Hematopoietic multipotent progenitor cell treated with erythropoietin and hydrocortisone succinate and interleukin-3 and kit ligand, for 17 days (in vitro differentiated cells): ENCODE measurements around the gene SORCS2.

Experiments used
- DNase-seq: peaks from one replicate; pipeline ENCODE4 v3.0.0-alpha.2; 2015; ENCODE audit warnings: low spot score

Gene SORCS2

GRCh38 chr4:7734651-7735260 lies 542.4 kb downstream of the SORCS2 start:
- no peak for DNase-seq

- DNase-seq: no peak
Measured at GRCh38 chr4:7735395-7735794, 543.1 kb downstream of the SORCS2 start.

GRCh38 chr4:7735961-7736360 lies 543.6 kb downstream of the SORCS2 start:
- DNase-seq: no peak

DNA sequence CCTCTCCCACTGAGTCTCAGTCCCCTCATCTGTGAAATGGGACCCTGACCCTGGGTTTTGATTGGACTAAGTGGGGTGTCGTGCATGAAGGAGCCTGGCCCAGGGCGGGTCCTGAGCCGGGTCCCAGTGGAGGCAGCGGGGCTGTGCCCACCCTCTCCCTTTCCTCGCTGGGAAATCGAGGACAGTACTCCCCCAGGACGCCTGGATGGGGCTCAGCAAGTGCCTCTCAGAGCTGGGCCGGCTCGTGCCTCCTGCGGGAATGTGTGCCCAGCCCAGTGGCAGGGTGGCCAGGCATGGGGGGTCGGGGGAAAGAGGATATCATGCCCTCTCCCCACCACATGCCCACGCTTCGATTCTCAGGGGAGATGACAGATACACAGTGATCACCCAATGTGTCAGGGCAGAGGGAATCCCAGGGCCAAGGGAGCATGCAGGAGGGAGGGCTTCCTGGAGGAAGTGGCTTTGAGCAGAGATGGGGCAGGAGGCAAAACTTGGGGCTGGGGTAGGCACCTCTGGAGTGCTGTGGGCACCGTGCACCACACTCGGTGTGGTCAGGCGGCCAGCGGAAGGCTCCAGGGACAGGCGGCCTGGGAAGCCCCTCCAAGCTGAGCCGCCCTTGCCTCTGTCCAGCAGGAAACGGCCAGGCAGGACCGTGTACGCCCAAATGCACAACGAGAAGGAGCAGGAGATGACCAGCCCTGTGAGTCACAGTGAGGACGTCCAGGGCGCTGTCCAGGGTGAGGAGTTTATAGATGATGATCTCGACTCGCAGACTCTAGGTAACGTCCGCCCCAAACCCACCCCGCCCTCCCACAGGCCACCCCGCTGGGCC lies 544.3 kb downstream of the SORCS2 start:
- no peak for DNase-seq

GRCh38 chr4:7737268-7737645 lies 544.9 kb downstream of the SORCS2 start:
- no peak for DNase-seq

DNA sequence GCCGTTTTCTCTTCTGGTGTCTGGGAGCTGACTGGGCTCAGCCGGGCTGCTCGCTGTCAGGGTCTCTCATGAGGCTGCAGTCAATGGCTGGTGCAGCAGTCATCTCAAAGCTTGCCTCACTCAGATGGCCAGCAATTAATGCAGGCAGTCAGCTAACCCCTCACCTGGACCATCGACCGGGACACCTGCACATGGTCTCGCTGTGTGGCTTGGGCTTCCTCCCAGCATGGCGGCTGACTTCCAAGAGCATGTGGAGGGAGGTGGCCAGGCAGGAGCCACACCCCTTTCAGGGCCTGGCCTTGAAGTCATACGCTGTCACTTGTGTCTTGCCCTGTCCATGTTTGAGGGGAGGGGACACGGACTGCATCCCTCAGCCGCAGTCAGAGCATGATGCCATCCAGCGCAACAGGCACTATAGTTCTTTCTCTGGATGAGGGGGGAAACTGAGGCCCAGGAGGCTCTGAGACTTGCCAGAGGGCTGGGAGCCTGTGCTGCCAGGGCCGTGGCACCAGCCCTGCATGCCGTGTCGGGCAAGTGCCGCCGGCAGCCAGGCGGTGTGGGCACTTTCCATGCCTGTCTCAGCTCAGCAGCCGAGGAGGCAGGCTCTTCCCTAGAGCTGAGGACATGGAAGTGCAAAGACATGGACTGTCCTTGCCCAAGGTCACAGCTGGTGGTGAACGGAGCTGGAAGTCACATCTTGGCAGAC lies 545.6 kb downstream of the SORCS2 start:
- DNase-seq: no peak

GRCh38 chr4:7738458-7739076 lies 546.2 kb downstream of the SORCS2 start:
- no peak for DNase-seq

DNA sequence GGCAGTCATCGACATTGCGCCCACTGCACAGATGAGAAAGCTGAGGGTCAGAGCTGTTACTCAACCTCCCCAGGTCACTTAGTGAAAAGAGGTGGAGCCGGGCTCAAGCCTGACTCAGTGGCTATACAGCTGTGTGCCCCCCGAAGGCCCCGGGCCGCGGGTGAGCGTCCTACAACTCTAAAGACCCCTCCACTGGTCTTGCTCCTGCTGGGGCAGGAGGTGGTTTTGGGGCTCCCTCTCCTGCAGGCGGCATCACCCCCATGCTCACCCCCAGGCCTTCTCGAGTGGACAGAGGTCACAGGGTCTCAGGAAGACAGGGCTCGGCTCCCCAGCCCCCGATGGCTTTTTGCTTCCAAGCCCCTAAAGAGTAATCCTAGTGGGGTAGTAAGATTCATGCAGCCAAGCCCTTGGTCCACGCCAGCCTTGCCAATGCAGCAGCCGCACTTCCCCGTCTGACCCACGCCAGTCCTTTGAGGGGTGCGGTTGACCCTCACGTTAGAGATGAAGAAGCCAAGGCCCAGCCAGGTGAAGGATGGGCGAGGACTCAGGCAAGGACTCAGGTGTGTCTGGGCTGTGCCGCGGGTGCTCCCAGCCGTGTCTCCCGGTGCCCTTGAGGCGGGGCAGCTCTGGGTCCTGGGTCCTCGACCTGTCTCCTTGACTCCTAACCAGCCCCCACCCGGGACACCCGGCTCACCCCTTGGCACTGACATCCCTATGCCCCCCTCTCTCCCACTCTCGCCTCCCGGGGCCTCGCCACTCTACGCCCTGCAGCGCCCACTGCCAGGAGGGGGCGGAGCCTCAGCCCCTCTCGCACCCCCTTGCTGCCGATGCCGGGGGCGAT lies 547.0 kb downstream of the SORCS2 start:
- no peak for DNase-seq

DNA sequence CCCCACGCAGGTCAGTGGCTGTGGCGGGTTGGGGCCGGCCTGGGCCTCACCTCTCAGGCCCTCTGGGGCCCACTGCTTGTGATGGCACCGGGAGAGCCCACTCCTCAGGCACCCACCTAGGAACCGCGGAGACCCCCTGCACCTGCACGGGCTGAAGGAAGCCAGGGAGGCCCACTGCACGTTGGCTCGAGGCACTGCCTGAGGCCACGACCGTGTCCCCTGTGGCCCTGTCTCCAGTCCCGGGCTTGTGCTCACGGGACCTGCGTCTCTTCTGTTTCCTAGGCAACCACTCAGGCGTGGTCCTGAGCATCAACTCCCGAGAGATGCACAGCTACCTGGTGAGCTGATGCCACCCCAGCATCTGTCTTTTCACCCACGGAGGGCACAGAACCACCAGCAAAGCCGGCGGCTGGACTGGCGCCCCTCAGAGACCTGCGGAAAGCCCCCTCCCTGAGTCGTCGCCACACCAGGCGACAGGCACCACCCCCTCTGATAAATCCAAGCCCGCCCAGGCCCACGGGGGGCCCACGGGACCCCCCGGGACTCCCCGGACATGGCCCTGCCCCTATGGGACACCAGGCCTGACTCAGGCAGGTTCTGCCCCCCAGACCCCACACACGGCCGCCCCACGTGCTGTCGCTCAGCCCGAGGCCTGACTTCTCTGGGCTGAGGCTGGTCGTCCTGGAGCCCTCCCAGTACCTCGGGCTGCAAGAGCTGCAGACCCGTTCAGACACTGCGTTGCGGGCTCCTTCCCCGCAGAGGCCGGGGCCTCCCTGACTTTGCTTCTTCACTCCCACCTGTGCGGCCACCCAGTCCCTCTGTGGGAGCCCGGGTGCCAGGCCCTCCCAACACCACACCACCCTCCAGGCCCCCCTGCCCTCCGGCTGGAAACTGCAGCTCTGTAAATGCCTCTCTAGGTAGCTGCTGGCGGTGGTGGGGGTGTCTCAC lies 547.9 kb downstream of the SORCS2 start:
- no peak for DNase-seq

DNA sequence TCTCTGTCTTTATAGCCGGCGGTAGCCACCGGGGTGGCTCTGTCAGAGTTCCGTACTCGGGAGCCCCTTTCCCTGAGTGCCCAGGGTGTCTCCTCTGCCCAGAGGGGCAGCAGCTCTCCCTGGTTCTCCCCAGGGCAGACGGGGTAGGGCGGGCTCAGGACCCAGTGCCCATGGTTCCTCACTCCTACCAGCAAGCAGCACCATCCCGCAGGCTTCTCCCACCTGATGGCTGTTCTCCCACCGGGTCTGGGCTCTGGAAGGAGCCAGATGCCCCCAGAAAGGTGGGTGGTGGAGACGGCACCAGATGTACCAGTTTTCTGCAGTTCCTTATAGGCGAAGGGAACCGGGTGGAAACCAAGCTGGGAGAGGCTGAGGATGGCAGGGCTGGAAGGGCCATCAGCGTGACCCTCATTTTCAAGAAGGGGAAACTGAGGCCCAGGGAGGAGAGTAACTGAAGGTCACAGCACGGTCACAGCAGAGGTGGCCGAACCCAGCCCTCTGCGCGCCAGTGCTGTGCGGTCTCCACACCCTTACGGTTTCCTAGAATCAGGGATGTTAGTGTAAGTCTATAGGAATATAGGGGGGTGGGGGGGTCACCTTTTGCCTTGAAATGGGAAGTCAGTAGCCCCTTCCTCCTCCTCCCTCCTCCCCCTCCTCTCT lies 548.7 kb downstream of the SORCS2 start:
- DNase-seq: no peak

GRCh38 chr4:7741946-7742806 lies 549.8 kb downstream of the SORCS2 start:
- DNase-seq: no peak

- DNase-seq: no peak
Measured at GRCh38 chr4:7742807-7743280, 550.5 kb downstream of the SORCS2 start.

- no peak for DNase-seq
Measured at GRCh38 chr4:7744142-7744804, 551.9 kb downstream of the SORCS2 start.

- no peak for DNase-seq
Measured at GRCh38 chr4:7745301-7745885, 553.1 kb downstream of the SORCS2 start.

DNA sequence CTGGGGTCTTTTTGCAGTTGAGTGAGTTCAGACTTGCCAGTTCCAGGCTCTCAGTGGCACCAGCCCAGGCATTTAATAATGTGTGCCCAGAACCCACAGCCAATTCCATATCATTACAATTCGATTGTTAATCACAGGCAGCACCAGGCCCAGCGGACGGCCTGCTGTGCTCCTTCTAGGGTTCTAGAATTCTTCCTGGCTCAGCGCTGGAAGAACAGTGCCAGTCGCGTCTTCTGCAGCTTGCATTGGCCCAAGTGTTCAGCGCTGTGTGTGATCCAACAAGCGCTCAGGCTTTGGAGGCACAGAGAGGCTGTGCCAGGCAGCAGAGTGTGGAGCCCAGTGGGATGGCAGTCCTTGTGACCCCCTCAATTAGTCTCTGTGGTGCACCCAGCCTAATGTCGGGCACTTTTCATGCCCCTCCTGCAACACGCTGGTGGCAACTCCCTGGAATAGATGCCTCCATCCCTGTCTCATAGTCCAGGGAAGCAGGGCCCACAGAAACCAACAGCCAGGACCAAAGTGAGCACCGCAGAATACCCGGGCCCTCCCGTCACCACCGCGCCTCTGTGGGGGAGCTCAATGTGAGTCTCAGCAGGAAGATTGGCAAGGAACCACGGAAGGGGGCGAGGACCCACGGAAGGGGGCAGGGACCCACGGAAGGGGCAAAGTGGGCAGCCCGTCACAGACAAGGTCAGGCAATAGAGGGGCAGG lies 554.2 kb downstream of the SORCS2 start:
- no peak for DNase-seq

DNA sequence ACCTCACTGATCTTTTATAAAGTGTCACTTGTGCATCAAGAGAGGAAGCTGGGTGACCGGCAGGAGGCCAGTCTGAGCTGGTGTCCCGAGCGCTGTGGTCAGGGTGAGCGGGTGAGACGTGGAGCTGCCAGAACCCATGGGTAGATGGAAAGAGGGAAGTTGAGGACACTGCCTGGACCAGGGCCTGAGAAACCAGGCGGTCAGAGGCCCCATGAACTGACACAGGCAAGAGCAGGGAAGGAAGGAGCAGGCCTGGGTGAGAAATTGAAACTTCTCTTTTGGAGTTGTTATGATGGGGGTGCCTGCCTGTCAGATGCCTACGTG lies 554.7 kb downstream of the SORCS2 start:
- no peak for DNase-seq

- DNase-seq: no peak
Measured at GRCh38 chr4:7747566-7747965, 555.2 kb downstream of the SORCS2 start.

DNA sequence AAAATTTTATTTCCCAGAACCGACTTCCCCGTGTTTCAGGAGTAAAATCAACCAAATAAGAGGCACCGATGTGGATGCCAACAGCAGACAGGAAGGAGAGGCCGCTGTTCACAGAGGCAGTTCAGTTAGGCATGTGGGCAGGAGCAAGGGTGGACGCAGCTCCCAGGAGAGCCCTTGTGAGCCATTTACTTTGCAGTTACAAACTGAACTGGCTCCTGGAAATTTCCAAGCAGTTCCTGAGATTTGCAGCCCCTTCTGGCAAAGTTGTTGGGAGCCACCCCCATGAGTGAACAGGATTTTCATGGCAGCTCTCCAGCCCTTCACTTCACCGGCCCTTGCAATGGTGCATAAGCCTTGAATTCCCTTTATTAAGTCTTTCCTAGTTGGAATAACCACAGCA lies 558.2 kb downstream of the SORCS2 start:
- DNase-seq: no peak
